Left ventricle myocardium inferior (tissue), 1 donor: ENCODE results near the gene PRCC. TPM values are rescaled to one million over a fixed set of nuclear protein-coding genes. Genes with fewer than 3 reads are reported as not detected.

Source experiments
- DNase-seq: peaks from one replicate; pipeline ENCODE4 v3.0.0-alpha.2; 2020
- H3K27ac ChIP-seq: fragments of 200-600 bp; replicated peaks from 2 replicates; pipeline ENCODE4 v1.8.0; 2021
- H3K27me3 ChIP-seq: fragments of 200-600 bp; 2 replicates; pipeline ENCODE4 v1.8.0; 2021; ENCODE audit warnings: low read depth
- H3K36me3 ChIP-seq: fragments of 200-600 bp; 2 replicates; pipeline ENCODE4 v1.8.0; 2021
- H3K4me1 ChIP-seq: fragments of 200-600 bp; 2 replicates; pipeline ENCODE4 v1.8.0; 2021
- H3K4me3 ChIP-seq: fragments of 200-600 bp; 2 replicates; pipeline ENCODE4 v1.8.0; 2021; ENCODE audit warnings: mild to moderate bottlenecking, moderate library complexity
- H3K9me3 ChIP-seq: fragments of 200-600 bp; replicated peaks from 2 replicates; pipeline ENCODE4 v1.8.0; 2021
- intact Hi-C: fragments of 100-400 bp; cut with micrococcal nuclease; formaldehyde crosslinking; loops from one replicate; pipeline ENCODE4 v1.11.0; 2022
- total RNA-seq: library from RNA; stranded (reverse); fragmentation: NEBNext Ultra II Directional; extraction: Animal tissue kit (Norgen Biotek cat#: 25700); gene quantifications from one replicate; pipeline ENCODE4 v1.2.1, GENCODE V29; 2021
- TF ChIP-seq, protein P1 (sequence below): fragments of 200-600 bp; IDR thresholded peaks from 2 replicates; pipeline ENCODE4 v1.8.0; 2021; ENCODE audit warnings: antibody characterized with exemption, mild to moderate bottlenecking, borderline replicate concordance
- donor health status: DM: no; HTN: yes; CAD: no; lungs with severe emphysema.

The PRCC gene
- total RNA-seq, 1 donor from 2014 or later = 36.3 TPM

DNA sequence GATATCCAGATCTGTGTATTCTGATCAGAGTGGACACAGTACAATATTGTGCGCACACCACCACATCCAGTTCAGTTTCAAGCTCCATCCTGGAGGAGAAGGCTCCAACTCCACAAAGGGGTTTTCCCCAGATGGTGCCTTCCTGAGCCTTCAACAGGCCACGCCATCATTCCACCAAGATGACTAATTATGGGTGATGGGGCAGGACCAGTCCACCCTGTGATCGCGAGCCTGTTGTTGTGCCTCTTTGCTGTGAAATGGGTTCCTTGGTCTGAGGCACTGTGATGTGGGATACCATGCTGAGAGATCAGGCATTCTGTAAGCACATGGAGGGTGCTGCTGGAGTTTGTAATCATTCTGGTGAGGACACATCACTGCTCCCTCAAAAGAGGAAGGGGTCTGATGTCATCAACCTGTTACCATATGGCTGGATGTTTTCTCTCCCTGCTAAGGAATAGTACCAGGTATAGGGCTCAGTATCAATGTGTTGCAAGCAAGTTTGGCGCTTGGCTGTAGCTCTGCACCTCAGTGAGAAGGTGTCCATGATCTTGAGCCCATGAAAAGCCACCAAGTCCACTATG lies 56.0 kb downstream of the PRCC start:
- H3K4me3 ChIP-seq = no peak overlapping the region

DNA sequence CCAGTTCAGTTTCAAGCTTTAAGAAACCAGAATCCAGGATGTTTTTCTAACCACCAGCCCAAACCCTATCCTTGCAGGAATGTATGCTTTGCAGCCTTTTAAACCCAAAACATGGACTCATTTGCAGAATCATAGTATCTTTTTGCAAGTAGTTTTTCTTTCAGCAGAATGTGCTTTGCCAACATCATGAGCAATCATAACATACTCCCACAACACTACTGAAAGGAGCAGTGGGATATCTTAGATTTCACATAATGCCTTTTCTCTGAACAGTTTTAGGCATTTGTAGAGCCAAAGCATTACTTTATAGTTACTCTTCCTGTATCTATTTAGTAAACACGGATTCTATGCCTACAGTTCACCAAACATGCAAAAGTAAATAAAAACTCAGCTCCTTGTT lies 59.3 kb downstream of the PRCC start:
- Histone ChIP-seq H3K27ac (no peak overlapping the region), H3K4me3 (no peak overlapping the region), H3K4me1 (no peaks in the 10 kb centered on the region), H3K9me3 (no peaks in the 10 kb centered on the region), H3K27me3 (peaks cover 44% of the 10 kb centered on the region), H3K36me3 (no peaks in the 10 kb centered on the region)
- intact Hi-C loops = no loop called here
- DNase-seq = no peak
- TF ChIP-seq, protein P1, sequence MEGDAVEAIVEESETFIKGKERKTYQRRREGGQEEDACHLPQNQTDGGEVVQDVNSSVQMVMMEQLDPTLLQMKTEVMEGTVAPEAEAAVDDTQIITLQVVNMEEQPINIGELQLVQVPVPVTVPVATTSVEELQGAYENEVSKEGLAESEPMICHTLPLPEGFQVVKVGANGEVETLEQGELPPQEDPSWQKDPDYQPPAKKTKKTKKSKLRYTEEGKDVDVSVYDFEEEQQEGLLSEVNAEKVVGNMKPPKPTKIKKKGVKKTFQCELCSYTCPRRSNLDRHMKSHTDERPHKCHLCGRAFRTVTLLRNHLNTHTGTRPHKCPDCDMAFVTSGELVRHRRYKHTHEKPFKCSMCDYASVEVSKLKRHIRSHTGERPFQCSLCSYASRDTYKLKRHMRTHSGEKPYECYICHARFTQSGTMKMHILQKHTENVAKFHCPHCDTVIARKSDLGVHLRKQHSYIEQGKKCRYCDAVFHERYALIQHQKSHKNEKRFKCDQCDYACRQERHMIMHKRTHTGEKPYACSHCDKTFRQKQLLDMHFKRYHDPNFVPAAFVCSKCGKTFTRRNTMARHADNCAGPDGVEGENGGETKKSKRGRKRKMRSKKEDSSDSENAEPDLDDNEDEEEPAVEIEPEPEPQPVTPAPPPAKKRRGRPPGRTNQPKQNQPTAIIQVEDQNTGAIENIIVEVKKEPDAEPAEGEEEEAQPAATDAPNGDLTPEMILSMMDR = no peak

More for the DNA sequence above, 56.0 kb downstream of the PRCC start:
- TF ChIP-seq, protein P1 = no peak
- no peak for DNase-seq
- no peak overlapping the region for H3K27ac ChIP-seq
- no peaks in the 10 kb centered on the region for H3K36me3 ChIP-seq
- intact Hi-C loops = no loop called here
- peaks cover 20% of the 10 kb centered on the region for H3K27me3 ChIP-seq
- H3K9me3 ChIP-seq = no peaks in the 10 kb centered on the region
- no peaks in the 10 kb centered on the region for H3K4me1 ChIP-seq

DNA sequence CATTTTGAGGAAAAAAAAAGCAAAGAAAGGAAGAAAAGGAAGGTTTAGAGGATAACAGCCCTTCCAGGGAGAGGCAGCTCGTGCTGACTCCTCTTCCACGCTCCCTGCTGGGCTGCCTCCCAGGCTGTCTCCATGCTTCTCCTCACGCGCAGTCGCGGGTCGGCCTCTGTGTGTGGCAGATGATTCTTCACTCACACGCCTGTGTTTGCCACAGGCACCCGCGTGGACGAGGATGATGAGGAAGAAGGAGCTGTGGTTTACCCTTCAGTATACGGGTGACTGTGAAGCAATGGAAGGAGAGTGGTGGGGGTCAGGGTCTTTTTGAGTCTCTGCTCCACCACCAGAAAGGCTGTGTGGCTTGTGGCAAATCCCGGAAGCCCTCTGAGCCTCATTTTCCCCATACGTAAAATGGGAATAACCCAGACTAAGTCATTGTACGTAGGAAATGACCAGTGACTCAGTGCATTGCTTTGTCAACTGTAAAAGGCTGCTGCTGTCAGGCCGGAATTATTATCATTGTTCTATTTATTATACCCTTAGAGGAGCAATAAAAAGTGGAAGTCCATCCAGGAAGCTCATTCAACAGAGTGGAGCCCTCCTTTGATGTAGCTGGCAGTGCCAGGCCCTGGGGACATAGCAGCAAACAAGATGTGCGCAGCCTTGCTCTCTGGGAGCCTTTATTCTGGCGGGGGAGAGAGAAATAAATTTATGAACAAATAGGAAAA lies 61.2 kb downstream of the PRCC start:
- Histone ChIP-seq H3K36me3 (no peaks in the 10 kb centered on the region), H3K27ac (no peak overlapping the region), H3K4me3 (no peak overlapping the region), H3K27me3 (peaks cover 39% of the 10 kb centered on the region), H3K4me1 (no peaks in the 10 kb centered on the region), H3K9me3 (no peaks in the 10 kb centered on the region)
- DNase-seq = no peak
- intact Hi-C loops = no loop called here
- TF ChIP-seq, protein P1 = no peak

DNA sequence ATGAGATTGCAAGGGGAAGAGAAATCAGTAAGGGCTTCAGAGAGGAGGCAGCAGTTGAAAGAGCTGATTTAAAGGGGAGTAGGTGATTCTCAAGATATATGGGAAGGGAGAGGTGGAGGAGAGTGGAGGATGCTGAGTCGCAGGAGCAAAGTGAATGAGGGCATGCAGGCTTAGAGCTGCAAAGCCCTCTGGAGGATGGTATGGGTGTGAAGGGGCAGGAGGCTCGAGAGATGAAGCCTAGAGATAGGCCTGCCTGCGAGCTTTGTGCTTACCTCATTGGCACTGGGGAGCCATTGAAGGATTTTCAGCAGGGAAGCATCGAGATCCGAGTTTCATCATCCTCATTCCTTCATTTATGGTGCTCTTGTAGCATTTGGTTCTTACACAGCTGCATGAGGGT lies 65.1 kb downstream of the PRCC start:
- H3K9me3 ChIP-seq = no peaks in the 10 kb centered on the region
- no peaks in the 10 kb centered on the region for H3K36me3 ChIP-seq
- H3K27me3 ChIP-seq = peaks cover 59% of the 10 kb centered on the region
- intact Hi-C loops = no loop called here
- TF ChIP-seq, protein P1 = no peak
- H3K4me3 ChIP-seq = no peak overlapping the region
- no peak overlapping the region for H3K27ac ChIP-seq
- DNase-seq = no peak
- no peaks in the 10 kb centered on the region for H3K4me1 ChIP-seq

DNA sequence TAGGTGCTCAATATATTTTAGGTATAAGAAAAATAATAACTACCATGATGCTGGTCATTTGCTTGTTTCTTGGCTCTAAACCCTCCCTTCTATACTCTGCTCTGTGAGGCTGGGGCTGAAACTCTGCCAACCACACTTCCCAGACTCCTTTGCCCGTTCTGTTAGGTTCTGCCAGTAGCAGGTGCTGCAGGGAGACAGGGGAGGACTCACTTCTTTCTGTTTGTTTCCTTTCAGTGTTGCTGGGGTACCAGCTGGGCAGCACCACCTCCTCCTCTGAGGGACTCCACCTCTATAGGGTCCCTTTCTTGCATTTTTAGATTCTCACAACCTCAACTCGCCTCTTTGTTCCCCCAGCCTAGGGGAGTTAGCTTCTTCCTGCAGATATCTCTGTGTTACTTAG lies 66.3 kb downstream of the PRCC start:
- H3K4me1 ChIP-seq = no peaks in the 10 kb centered on the region
- H3K4me3 ChIP-seq = no peak overlapping the region
- H3K36me3 ChIP-seq = no peaks in the 10 kb centered on the region
- TF ChIP-seq, protein P1 = no peak
- no peaks in the 10 kb centered on the region for H3K9me3 ChIP-seq
- no peak overlapping the region for H3K27ac ChIP-seq
- H3K27me3 ChIP-seq = peaks cover 65% of the 10 kb centered on the region
- intact Hi-C loops = no loop called here
- DNase-seq = no peak
